Liver (tissue), 3 donors: Measurements from ENCODE around the gene USP48.

Experiments
- MAX ChIP-seq: IDR thresholded peaks from 2 replicates; pipeline ENCODE4 v1.6.1; 2016; ENCODE audit warnings: antibody characterized with exemption
- RAD21 ChIP-seq, 2 donors: IDR thresholded peaks; 2 replicates each; pipeline ENCODE4 v1.6.1; 2016; ENCODE audit warnings: antibody characterized with exemption in 2 of 2, mild to moderate bottlenecking in 2 of 2
- SP1 ChIP-seq: IDR thresholded peaks from 2 replicates; pipeline ENCODE4 v1.6.1; 2018; ENCODE audit warnings: antibody characterized with exemption, mild to moderate bottlenecking
- YY1 ChIP-seq: IDR thresholded peaks from 2 replicates; pipeline ENCODE4 v1.6.1; 2016; ENCODE audit warnings: antibody characterized with exemption, mild to moderate bottlenecking
- TF ChIP-seq, protein P1 (sequence below): IDR thresholded peaks from 2 replicates; pipeline ENCODE4 v1.6.1; 2016; ENCODE audit warnings: antibody characterized with exemption
- TF ChIP-seq, protein P2 (sequence below): fragments of 150-350 bp; IDR thresholded peaks from 2 replicates; pipeline ENCODE4 v1.5.1; 2017; ENCODE audit warnings: improper control_type of control experiment, low read depth, low read length; ENCODE audit not compliant: missing input control
- donor health status: healthy.
- donor health status: healthy.

DNA sequence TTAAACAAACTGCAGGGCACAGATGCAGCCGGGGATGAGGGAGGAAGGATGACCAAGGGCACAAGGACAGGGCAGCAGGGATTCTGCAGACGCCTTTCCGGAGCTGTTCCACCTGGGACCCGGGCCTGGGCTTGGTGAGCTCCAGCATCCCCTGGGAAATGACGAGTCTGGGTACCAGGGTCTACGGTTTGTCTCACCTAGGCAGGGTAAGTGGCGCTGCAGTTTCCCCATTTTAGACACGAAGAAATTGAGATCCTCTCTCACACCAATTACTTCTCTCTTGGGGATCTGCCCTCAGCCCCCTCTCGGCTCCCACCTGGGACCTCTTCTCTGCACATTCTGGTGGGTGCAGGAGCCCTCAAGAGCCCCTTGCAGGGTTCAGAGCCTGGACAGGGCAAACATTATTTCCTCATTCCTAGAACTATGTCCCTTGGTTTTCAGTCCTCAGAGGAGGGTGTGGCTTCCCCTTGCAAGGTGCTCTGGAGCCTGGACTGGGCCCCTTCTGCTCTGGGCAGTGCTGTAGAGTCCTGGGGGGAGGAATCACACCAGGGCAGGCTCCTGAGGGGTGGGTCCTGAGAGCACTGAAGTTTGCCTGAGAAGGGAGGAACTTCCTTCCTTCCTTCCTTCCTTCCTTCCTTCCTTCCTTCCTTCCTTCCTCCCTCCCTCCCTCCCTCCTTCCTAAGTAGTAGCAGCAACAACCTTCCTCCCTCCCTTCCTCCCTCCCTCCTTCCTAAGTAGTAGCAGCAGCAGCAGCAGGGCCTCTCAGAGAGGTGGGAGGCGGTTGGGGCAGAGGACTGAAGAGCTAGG, 129.8 kb downstream of the USP48 start:
- no peak for TF ChIP-seq MAX
- TF ChIP-seq, protein P1, sequence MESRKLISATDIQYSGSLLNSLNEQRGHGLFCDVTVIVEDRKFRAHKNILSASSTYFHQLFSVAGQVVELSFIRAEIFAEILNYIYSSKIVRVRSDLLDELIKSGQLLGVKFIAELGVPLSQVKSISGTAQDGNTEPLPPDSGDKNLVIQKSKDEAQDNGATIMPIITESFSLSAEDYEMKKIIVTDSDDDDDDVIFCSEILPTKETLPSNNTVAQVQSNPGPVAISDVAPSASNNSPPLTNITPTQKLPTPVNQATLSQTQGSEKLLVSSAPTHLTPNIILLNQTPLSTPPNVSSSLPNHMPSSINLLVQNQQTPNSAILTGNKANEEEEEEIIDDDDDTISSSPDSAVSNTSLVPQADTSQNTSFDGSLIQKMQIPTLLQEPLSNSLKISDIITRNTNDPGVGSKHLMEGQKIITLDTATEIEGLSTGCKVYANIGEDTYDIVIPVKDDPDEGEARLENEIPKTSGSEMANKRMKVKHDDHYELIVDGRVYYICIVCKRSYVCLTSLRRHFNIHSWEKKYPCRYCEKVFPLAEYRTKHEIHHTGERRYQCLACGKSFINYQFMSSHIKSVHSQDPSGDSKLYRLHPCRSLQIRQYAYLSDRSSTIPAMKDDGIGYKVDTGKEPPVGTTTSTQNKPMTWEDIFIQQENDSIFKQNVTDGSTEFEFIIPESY, result no peak
- TF ChIP-seq, protein P2, sequence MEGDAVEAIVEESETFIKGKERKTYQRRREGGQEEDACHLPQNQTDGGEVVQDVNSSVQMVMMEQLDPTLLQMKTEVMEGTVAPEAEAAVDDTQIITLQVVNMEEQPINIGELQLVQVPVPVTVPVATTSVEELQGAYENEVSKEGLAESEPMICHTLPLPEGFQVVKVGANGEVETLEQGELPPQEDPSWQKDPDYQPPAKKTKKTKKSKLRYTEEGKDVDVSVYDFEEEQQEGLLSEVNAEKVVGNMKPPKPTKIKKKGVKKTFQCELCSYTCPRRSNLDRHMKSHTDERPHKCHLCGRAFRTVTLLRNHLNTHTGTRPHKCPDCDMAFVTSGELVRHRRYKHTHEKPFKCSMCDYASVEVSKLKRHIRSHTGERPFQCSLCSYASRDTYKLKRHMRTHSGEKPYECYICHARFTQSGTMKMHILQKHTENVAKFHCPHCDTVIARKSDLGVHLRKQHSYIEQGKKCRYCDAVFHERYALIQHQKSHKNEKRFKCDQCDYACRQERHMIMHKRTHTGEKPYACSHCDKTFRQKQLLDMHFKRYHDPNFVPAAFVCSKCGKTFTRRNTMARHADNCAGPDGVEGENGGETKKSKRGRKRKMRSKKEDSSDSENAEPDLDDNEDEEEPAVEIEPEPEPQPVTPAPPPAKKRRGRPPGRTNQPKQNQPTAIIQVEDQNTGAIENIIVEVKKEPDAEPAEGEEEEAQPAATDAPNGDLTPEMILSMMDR, result no peak
- TF ChIP-seq RAD21 (IDR thresholded peaks at IDR 0.05), result no peak
- TF ChIP-seq YY1, result no peak
- no peak for TF ChIP-seq SP1
